Activated B cell treated with CpG ODN at 0.5 μM for 24 hours (primary cell): Measurements from ENCODE around the gene ERBB4. TPM values are rescaled to one million over a fixed set of nuclear protein-coding genes. Genes with fewer than 3 reads are reported as not detected.

ENCODE experiments used
- ATAC-seq: fragments of 200-7000 bp; cut with Tn5 transposase; one replicate; pipeline ENCODE4 v1.10.0; 2021; ENCODE audit warnings: low read depth, mild to moderate bottlenecking, moderate library complexity
- CTCF ChIA-PET: fragments of 350-600 bp; sonication (Branson Sonifier 250); formaldehyde crosslinking; loops from one replicate; lab custom pipeline; 2021; ENCODE audit warnings: antibody characterized with exemption; lab: Charles Lee
- POLR2A ChIA-PET: fragments of 350-600 bp; sonication (Branson Sonifier 250); formaldehyde crosslinking; loops from one replicate; lab custom pipeline; 2021; ENCODE audit warnings: antibody characterized with exemption; lab: Charles Lee
- DNase-seq: peaks from one replicate; pipeline ENCODE4 v3.0.0; 2022
- H3K27ac Mint-ChIP-seq: one replicate; pipeline ENCODE4 v1.8.0; 2020; ENCODE audit warnings: mixed read lengths
- H3K27me3 Mint-ChIP-seq: one replicate; pipeline ENCODE4 v1.8.0; 2021; ENCODE audit warnings: mixed read lengths
- H3K36me3 Mint-ChIP-seq: one replicate; pipeline ENCODE4 v1.8.0; 2021; ENCODE audit warnings: low read depth, mixed read lengths
- H3K4me1 Mint-ChIP-seq: one replicate; pipeline ENCODE4 v1.8.0; 2021; ENCODE audit warnings: mixed read lengths
- H3K4me3 Mint-ChIP-seq: one replicate; pipeline ENCODE4 v1.8.0; 2020; ENCODE audit warnings: mild to moderate bottlenecking, mixed read lengths
- H3K9me3 Mint-ChIP-seq: one replicate; pipeline ENCODE4 v1.8.0; 2020; ENCODE audit warnings: mixed read lengths
- CTCF ChIP-seq: fragments of 200-600 bp; IDR thresholded peaks from one replicate; pipeline ENCODE4 v1.8.0; 2022; ENCODE audit warnings: antibody characterized with exemption, mild to moderate bottlenecking
- intact Hi-C: fragments of 100-400 bp; cut with micrococcal nuclease; formaldehyde crosslinking; loops from one replicate; pipeline ENCODE4 v1.15.1; 2024
- total RNA-seq: library from RNA; stranded (reverse); gene quantifications from 2 replicates; pipeline ENCODE4 v1.2.3, GENCODE V29; 2022

ERBB4 gene
- total RNA-seq, 1 donor from 2014 or later, result not detected

GRCh38 chr2:211802666-211803065, 735.9 kb downstream of the ERBB4 start:
- POLR2A ChIA-PET, result no interaction called here
- CTCF ChIA-PET, result no interaction called here
- H3K9me3 Mint-ChIP-seq, result no peaks in the 10 kb centered on the region
- ATAC-seq (no peak), DNase-seq (no peak)
- H3K4me3 Mint-ChIP-seq, result no peak overlapping the region
- intact Hi-C loops, result no loop called here
- no peaks in the 10 kb centered on the region for H3K4me1 Mint-ChIP-seq
- no peak overlapping the region for H3K27ac Mint-ChIP-seq
- TF ChIP-seq CTCF, result no peak
- no peaks in the 10 kb centered on the region for H3K27me3 Mint-ChIP-seq
- no peaks in the 10 kb centered on the region for H3K36me3 Mint-ChIP-seq

GRCh38 chr2:211800001-211800400, 738.6 kb downstream of the ERBB4 start:
- H3K4me1 Mint-ChIP-seq, result no peaks in the 10 kb centered on the region
- POLR2A ChIA-PET, result no interaction called here

GRCh38 chr2:211798868-211799267, 739.7 kb downstream of the ERBB4 start:
- no peak for TF ChIP-seq CTCF
- intact Hi-C loops, result no loop called here
- no peaks in the 10 kb centered on the region for H3K27me3 Mint-ChIP-seq
- CTCF ChIA-PET, result no interaction called here
- no peak overlapping the region for H3K4me3 Mint-ChIP-seq
- H3K9me3 Mint-ChIP-seq, result no peaks in the 10 kb centered on the region
- ATAC-seq, result no peak
- no peak for DNase-seq
- POLR2A ChIA-PET, result no interaction called here
- no peaks in the 10 kb centered on the region for H3K4me1 Mint-ChIP-seq
- no peak overlapping the region for H3K27ac Mint-ChIP-seq
- no peaks in the 10 kb centered on the region for H3K36me3 Mint-ChIP-seq

More at GRCh38 chr2:211800001-211800400, 738.6 kb downstream of the ERBB4 start:
- no peak for TF ChIP-seq CTCF
- no peaks in the 10 kb centered on the region for H3K36me3 Mint-ChIP-seq
- no peak overlapping the region for H3K4me3 Mint-ChIP-seq
- CTCF ChIA-PET, result no interaction called here
- H3K9me3 Mint-ChIP-seq, result no peaks in the 10 kb centered on the region
- no peaks in the 10 kb centered on the region for H3K27me3 Mint-ChIP-seq
- ATAC-seq, result no peak
- DNase-seq, result no peak
- intact Hi-C loops, result no loop called here
- H3K27ac Mint-ChIP-seq, result no peak overlapping the region

GRCh38 chr2:211793690-211794089, 744.9 kb downstream of the ERBB4 start:
- ATAC-seq (no peak), DNase-seq (no peak)
- Mint-ChIP-seq H3K4me1 (no peaks in the 10 kb centered on the region), H3K4me3 (no peak overlapping the region), H3K9me3 (no peaks in the 10 kb centered on the region), H3K27me3 (no peaks in the 10 kb centered on the region), H3K36me3 (no peaks in the 10 kb centered on the region), H3K27ac (no peak overlapping the region)
- ChIA-PET POLR2A (no interaction called here), CTCF (no interaction called here)
- intact Hi-C loops, result no loop called here
- TF ChIP-seq CTCF, result no peak

- Mint-ChIP-seq H3K27me3 (no peaks in the 10 kb centered on the region), H3K4me3 (no peak overlapping the region)
Observed at GRCh38 chr2:211789982-211790381, 748.6 kb downstream of the ERBB4 start.

More at GRCh38 chr2:211789982-211790381, 748.6 kb downstream of the ERBB4 start:
- ATAC-seq (no peak), DNase-seq (no peak)
- Mint-ChIP-seq H3K9me3 (no peaks in the 10 kb centered on the region), H3K36me3 (no peaks in the 10 kb centered on the region), H3K27ac (no peak overlapping the region), H3K4me1 (no peaks in the 10 kb centered on the region)
- intact Hi-C loops, result no loop called here
- ChIA-PET CTCF (no interaction called here), POLR2A (no interaction called here)
- TF ChIP-seq CTCF, result no peak
